ENCODE results near the gene FAM107A.
A peak's percentile ranks its signal among the peaks of the same experiment; 100 is the strongest.
"Not testable (repeated sequence)": the region's sequence is repeated elsewhere in the genome, so short reads cannot be mapped to it uniquely, and the experiment has no call there.

FAM107A gene

GRCh38 chr3:58535531-58536500 lies 41.4 kb downstream of the FAM107A start:
- DNase-seq, result peak in 1 of 14 donors; percentile 42

DNA sequence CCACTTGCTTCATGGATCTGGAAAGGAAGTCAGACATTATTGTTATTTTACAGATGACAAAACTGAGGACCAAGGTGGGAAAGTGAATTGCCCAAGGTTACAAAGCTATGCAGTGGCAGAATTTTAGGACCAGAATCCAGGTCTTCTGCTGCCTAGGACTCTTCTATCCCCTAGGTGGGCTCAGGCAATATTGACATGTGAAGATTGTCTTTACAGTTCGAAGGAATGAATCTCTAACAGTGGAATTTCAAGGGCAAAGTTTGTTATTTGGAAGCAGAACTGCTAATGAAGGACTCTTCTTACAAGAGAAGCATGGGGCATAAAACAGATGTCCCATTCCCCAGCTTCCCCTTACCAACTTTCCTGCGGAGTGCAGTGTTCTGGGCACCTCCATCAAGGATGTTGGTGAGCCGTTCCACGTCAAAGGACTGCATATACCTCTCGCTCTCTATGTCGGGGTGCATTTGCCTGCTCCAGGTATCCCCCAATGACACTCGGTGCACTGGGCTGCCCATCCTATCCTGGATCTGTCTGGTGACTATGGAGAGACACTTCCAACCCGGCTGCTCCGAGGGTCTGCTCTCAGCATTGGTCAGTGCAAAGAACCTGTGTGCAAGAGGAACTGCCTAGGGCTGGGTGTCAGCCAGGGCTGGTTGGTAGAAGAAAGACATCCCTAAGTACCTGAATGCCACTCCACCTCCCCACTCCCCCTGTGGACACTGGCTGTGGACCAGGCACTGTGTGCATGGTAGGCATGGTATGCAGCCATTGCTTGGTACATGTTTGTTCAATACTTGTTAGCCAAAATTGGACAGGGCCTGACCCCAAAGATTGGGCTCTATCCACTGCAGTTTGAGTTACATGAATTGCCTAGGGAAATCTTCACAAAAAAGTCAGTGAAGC lies 42.3 kb downstream of the FAM107A start:
- DNase-seq, result no peak

DNA sequence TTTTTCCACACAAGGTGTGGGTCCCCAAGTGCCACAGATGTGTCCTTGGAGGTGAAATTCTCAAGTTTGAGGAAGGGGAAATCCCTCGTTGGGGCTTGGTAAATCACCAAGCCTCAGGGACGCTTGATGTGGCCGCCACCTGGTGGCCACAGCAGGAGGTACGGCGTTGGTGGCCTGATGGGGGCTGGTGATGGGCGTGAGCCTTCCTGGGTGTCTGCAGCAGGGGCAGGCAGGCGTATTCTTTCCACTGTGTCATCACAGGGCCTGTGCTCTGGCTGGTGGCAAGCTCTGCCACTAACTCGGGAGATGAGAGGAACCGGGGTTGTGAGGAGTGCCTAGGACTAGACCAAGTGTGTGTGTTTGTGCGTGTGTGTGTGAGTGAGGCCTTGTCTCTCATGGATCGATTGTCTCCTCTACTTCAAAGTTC lies 44.4 kb downstream of the FAM107A start:
- peak in 12 of 14 donors; percentile 5 to 69 (median 46) for DNase-seq

GRCh38 chr3:58531956-58532355 lies 45.2 kb downstream of the FAM107A start:
- no peak for DNase-seq

DNA sequence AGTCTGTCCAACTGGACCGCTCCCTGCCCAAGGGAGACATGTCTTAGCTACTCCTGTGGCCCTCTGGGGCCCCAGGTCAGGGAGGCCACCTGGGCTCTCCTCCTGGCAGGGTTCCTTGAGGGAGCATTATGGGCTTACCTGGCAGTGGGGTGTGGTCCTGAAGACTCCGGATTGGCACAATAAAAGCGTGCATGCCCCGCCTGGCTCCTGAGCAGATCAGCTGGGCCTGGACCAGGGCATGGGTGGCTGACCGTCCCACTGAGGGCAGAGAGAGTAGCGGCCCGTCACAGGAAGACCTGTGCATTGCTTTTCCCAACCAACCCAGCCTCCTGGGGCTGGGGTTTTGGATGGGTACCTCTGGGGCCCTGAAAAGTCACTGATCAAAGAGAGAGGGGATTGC lies 45.6 kb downstream of the FAM107A start:
- no peak for DNase-seq

GRCh38 chr3:58530354-58530865 lies 46.8 kb downstream of the FAM107A start:
- DNase-seq, result no peak

DNA sequence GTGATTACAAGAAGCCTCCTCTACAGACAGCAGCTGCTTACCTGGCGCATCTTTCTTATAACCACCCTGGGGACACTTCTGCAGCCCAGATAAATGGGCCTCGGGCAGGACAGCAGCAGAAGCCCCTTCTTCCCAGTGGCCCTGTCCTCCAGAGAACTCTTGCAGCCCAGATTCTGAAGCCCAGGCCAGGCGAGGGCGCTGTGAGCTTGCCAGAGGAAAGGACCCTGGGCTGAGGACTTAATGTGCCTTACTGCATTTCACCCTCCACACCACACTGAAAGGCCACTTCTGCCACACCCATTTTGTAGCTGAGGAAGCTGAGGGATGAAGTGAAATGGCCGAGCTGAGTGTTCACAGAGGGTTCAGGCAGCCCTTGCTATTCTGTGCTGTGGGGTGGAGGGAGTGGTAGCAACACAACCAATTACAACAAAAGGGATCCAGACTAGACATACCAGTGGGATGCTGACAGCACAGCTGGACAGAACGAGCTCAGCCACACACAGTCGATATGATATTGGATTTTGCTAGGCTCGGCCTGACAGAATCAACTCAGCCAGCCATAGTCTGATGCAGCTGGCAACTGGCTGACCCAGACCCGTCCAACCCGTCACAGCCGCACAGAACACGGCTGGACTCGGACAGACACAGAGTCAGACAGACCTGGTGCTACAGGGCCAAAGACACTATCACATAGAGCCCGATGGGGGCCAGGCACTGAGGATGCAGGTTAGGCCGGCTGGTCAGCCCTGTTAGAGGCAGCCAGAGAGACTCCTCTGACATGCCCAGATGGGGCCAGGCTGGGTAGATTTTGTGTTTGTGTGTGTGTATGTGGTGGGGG lies 47.5 kb downstream of the FAM107A start:
- DNase-seq, result no peak

- no peak for DNase-seq
Observed at GRCh38 chr3:58528629-58529028, 48.6 kb downstream of the FAM107A start.

GRCh38 chr3:58527440-58527839 lies 49.8 kb downstream of the FAM107A start:
- DNase-seq, result not testable (repeated sequence)

DNA sequence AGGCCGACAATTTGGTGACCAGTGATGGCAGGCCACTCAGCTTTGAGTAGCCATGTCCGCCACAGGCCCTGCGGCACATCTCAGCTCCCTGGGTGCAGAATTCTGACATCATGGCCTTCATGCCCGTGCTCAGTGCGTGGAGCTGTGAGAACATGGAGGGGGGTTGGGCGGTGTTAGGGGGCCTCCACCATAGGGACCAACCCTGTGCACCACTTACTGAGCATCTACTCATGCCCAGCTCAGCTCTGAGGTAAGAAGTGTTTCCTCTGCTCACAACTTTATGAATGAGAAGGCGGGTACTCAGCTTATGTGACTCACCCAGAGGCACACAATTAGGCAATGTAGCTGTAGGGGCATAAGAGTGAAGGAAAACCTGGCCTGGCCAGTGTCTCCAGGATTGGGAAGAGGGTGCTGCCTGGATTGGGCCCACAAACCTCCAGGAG lies 50.7 kb downstream of the FAM107A start:
- DNase-seq, result no peak

DNA sequence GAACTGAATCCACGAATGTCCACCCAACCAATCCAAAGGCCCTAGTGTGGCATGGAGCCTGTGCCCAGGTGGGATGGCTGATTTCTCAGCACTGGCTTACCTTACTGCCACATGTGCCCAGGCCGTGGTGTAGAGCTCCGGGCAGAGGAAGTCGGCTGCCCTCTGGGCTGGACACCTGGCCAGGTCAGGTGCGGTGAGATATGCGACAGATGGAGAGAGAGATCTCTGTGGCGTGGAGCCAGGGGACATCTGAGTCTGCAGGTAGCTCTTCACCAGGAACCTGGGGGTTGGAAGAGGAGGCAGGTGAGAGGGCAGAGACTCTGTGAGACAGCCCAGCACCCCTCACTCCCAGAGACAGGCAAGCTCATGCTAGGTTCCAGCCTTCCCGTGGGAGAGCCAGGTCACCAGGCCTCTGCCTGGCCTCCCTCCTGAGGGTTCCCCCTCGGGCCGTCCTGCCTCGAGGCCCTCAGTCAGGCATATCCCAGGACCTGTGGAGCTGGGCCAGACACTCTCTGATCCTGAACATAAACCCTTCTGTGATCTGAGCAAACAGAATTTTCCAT lies 52.8 kb downstream of the FAM107A start:
- DNase-seq, result peak in 1 of 14 donors; percentile 44

- peak in 1 of 14 donors; percentile 54 for DNase-seq
Observed at GRCh38 chr3:58522759-58523425, 54.3 kb downstream of the FAM107A start.

DNA sequence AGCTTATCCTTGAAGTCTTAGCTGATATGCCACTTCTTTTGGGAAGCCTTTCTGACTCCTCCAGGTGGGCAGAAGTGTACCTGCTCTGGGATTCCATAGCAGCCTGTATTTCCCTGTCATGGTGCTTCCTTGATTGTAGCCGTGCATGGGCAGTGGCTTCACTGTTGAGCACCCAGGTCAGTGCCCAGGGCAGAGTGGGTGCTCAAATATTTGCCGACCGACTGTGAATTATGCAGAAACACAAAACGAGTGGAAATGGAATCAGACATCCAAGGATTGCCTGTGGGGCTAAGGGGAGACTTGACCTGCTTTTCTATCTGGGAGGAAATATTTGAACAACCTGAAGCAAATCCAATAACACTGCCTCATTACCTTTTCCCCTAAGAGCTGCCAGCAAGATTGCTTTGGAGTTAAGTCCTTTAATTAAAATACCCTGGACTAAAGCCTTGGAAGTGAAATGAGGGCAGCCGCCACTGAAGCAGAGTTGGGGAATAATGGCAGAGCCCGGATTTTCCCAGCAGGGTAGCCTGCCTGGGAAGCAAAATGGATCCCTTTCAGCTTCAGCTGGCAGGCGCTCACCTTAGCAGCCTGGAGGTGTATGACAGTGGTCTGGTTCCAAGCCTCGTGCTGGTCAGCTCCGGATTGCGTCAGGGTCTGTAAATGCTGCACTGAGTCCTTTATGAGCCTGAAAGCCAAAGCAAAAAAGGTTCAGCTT lies 55.1 kb downstream of the FAM107A start:
- DNase-seq, result peak in 9 of 14 donors; percentile 26 to 96 (median 59)

DNA sequence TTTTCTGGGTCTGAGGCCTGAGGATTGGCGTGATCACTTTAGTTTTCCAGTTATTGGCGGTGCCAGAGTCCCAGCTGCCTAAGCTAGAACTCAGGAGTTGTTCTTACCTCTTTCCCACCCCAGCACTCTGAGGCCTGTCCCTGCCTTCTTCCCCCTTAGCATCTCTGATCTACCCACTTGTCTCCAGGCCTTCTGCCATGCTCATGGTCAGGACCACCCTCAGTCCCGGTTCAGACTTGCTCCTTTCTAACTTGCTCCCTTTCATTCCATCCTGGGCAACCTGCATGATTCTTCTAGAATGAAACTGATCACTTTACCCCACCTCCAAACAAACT lies 55.9 kb downstream of the FAM107A start:
- DNase-seq, result no peak

- peak in 1 of 14 donors; percentile 17 for DNase-seq
Observed at GRCh38 chr3:58520403-58521335, 56.5 kb downstream of the FAM107A start.

DNA sequence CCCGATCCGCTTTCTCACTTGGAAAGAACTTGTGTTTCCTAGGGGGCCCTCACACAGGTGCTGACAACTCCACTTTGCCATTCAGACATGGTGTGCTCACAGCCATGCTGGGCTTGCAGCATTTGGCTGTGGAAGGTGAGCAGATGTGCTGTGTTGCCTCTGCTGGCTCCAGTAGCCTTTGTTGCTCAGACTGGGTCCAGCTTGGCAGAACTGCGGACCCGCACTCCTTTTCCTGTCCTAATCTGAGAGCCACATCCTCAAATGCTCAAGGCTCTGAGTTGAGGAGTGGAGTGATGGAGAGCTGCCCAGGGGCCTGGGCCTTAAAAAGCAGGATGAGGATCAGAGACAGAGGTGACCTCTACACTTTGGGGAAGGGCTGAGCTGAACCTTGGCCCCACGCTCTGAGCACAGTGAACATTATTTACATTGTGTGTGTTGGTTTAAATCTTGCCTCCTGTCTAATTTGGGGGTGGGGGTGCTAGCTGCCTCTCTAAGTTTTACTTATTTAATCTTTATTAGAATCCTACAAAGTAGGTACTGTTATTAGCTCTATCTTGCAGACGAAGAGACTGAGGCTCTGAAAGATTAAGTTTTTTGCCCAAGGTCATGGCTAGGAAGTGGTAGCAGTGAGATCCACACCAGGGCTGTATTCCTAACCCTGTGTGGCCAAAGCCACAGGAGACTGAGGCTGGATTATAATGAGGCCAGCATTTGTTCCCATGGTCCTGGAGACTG lies 57.4 kb downstream of the FAM107A start:
- no peak for DNase-seq

- DNase-seq, result no peak
Observed at GRCh38 chr3:58518291-58518789, 58.9 kb downstream of the FAM107A start.

- DNase-seq, result no peak
Observed at GRCh38 chr3:58514405-58514804, 62.8 kb downstream of the FAM107A start.
